Adipocyte (in vitro differentiated cells): ENCODE measurements around the gene PARG.
A peak's percentile ranks its signal among the peaks of the same experiment; 100 is the strongest.
"Not testable (repeated sequence)": the region's sequence is repeated elsewhere in the genome, so short reads cannot be mapped to it uniquely, and the experiment has no call there.

ENCODE experiments used
- DNase-seq: peaks from one replicate; pipeline ENCODE4 v3.0.0-alpha.2; 2015; ENCODE audit warnings: low read depth
- H3K27me3 ChIP-seq: replicated peaks from 2 replicates; pipeline ENCODE4 v1.7.0; 2013; ENCODE audit warnings: mild to moderate bottlenecking, low read length, moderate library complexity; ENCODE audit not compliant: control insufficient read depth, insufficient read depth
- H3K36me3 ChIP-seq: 2 replicates; pipeline ENCODE4 v1.7.0; 2013; ENCODE audit warnings: low read length, mild to moderate bottlenecking, moderate library complexity; ENCODE audit not compliant: control insufficient read depth, insufficient read depth, severe bottlenecking
- H3K4me1 ChIP-seq: 2 replicates; pipeline ENCODE4 v1.7.0; 2013; ENCODE audit warnings: mild to moderate bottlenecking, low read length, moderate library complexity; ENCODE audit not compliant: control insufficient read depth, insufficient read depth
- H3K4me3 ChIP-seq: 2 replicates; pipeline ENCODE4 v1.7.0; 2013; ENCODE audit warnings: mild to moderate bottlenecking, low read length, moderate library complexity
- H3K9ac ChIP-seq: 2 replicates; pipeline ENCODE4 v1.7.0; 2013; ENCODE audit warnings: mild to moderate bottlenecking, low read length, moderate library complexity
- H3K9me3 ChIP-seq: 2 replicates; pipeline ENCODE4 v1.7.0; 2013; ENCODE audit warnings: mild to moderate bottlenecking, low read length, moderate library complexity; ENCODE audit not compliant: control insufficient read depth

PARG gene

GRCh38 chr10:49771046-49771445 lies 170.8 kb downstream of the PARG start:
- not testable (repeated sequence) for H3K4me1 ChIP-seq, H3K4me3 ChIP-seq, DNase-seq, H3K36me3 ChIP-seq, H3K9ac ChIP-seq, H3K9me3 ChIP-seq
- peaks cover 51% of the 10 kb centered on the region for H3K27me3 ChIP-seq

- no peak overlapping the region for H3K9ac ChIP-seq
- H3K9me3 ChIP-seq: peaks cover 10% of the 10 kb centered on the region
- no peak for DNase-seq
- no peaks in the 10 kb centered on the region for H3K36me3 ChIP-seq
- H3K27me3 ChIP-seq: peaks cover 47% of the 10 kb centered on the region
- no peak overlapping the region for H3K4me3 ChIP-seq
- H3K4me1 ChIP-seq: no peaks in the 10 kb centered on the region
These were observed 172.1 kb downstream of the PARG start for GRCh38 chr10:49769692-49770091.

GRCh38 chr10:49768731-49769130 lies 173.1 kb downstream of the PARG start:
- DNase-seq: no peak
- no peak overlapping the region for H3K4me3 ChIP-seq
- no peaks in the 10 kb centered on the region for H3K4me1 ChIP-seq
- H3K27me3 ChIP-seq: peaks cover 45% of the 10 kb centered on the region
- no peaks in the 10 kb centered on the region for H3K36me3 ChIP-seq
- H3K9me3 ChIP-seq: peaks cover 10% of the 10 kb centered on the region
- no peak overlapping the region for H3K9ac ChIP-seq

- Histone ChIP-seq H3K4me1 (no peaks in the 10 kb centered on the region), H3K4me3 (no peak overlapping the region), H3K9me3 (peaks cover 10% of the 10 kb centered on the region), H3K27me3 (peaks cover 49% of the 10 kb centered on the region), H3K9ac (no peak overlapping the region), H3K36me3 (no peaks in the 10 kb centered on the region)
- DNase-seq: peak; percentile 7
These were observed 173.5 kb downstream of the PARG start for GRCh38 chr10:49768329-49768728.
